GM21576 (cell line): Measurements from ENCODE around the gene TMA16.
A peak's percentile ranks its signal among the peaks of the same experiment; 100 is the strongest.
"Not testable (repeated sequence)": the region's sequence is repeated elsewhere in the genome, so short reads cannot be mapped to it uniquely, and the experiment has no call there.

ENCODE experiments used
- ATAC-seq: cut with Tn5 transposase; IDR thresholded peaks from one replicate; pipeline ENCODE4 v1.9.1; 2021; ENCODE audit warnings: mild to moderate bottlenecking, moderate library complexity; ENCODE audit not compliant: unreplicated experiment

Gene TMA16

GRCh38 chr4:163505374-163505773 lies 10.9 kb downstream of the TMA16 start:
- no peak for ATAC-seq

- no peak for ATAC-seq
Observed at GRCh38 chr4:163515198-163515597, 20.7 kb downstream of the TMA16 start.

GRCh38 chr4:163523791-163524365 lies 29.4 kb downstream of the TMA16 start:
- ATAC-seq = no peak

GRCh38 chr4:163525982-163526381 lies 31.5 kb downstream of the TMA16 start:
- ATAC-seq = no peak

GRCh38 chr4:163527172-163527571 lies 32.7 kb downstream of the TMA16 start:
- no peak for ATAC-seq

GRCh38 chr4:163528653-163529052 lies 34.2 kb downstream of the TMA16 start:
- ATAC-seq = no peak

GRCh38 chr4:163534056-163534455 lies 39.6 kb downstream of the TMA16 start:
- no peak for ATAC-seq

- ATAC-seq = no peak
Observed at GRCh38 chr4:163535657-163536056, 41.2 kb downstream of the TMA16 start.

GRCh38 chr4:163536091-163536490 lies 41.6 kb downstream of the TMA16 start:
- ATAC-seq = no peak

- no peak for ATAC-seq
Observed at GRCh38 chr4:163537114-163537513, 42.6 kb downstream of the TMA16 start.

- not testable (repeated sequence) for ATAC-seq
Observed at GRCh38 chr4:163538820-163539219, 44.3 kb downstream of the TMA16 start.

GRCh38 chr4:163540448-163540847 lies 46.0 kb downstream of the TMA16 start:
- no peak for ATAC-seq

GRCh38 chr4:163540977-163541376 lies 46.5 kb downstream of the TMA16 start:
- ATAC-seq = no peak

GRCh38 chr4:163542275-163542674 lies 47.8 kb downstream of the TMA16 start:
- no peak for ATAC-seq

GRCh38 chr4:163544407-163545038 lies 50.0 kb downstream of the TMA16 start:
- ATAC-seq = peak; percentile 92

GRCh38 chr4:163548481-163549243 lies 54.2 kb downstream of the TMA16 start:
- ATAC-seq = peak; percentile 40

GRCh38 chr4:163550869-163551267 lies 56.4 kb downstream of the TMA16 start:
- ATAC-seq = no peak

GRCh38 chr4:163553146-163553545 lies 58.7 kb downstream of the TMA16 start:
- ATAC-seq = no peak

GRCh38 chr4:163554870-163555465 lies 60.5 kb downstream of the TMA16 start:
- no peak for ATAC-seq

GRCh38 chr4:163556177-163556576 lies 61.7 kb downstream of the TMA16 start:
- no peak for ATAC-seq

- ATAC-seq = no peak
Observed at GRCh38 chr4:163556650-163557391, 62.3 kb downstream of the TMA16 start.
